ENCODE measurements around the gene TTC4.

The TTC4 gene

GRCh38 chr1:54728027-54728426 is 12.4 kb downstream of the TTC4 start:
- no peak overlapping the region for H3K4me3 ChIP-seq (ENCODE audit: low read length)
- TF ChIP-seq CTCF (conservative IDR thresholded peaks at IDR 0.05; ENCODE audit: low read length), result no peak
- DNase-seq (ENCODE audit: low read depth), result no peak

GRCh38 chr1:54736685-54737084 is 21.0 kb downstream of the TTC4 start:
- TF ChIP-seq CTCF (conservative IDR thresholded peaks at IDR 0.05; ENCODE audit: low read length), result no peak
- no peak for DNase-seq (ENCODE audit: low read depth)
- no peak overlapping the region for H3K4me3 ChIP-seq (ENCODE audit: low read length)

- no peak for TF ChIP-seq CTCF (conservative IDR thresholded peaks at IDR 0.05; ENCODE audit: low read length)
- no peak overlapping the region for H3K4me3 ChIP-seq (ENCODE audit: low read length)
- no peak for DNase-seq (ENCODE audit: low read depth)
These were observed 22.6 kb downstream of the TTC4 start for GRCh38 chr1:54738244-54738643.

GRCh38 chr1:54741531-54741930 is 25.9 kb downstream of the TTC4 start:
- DNase-seq (ENCODE audit: low read depth), result no peak
- TF ChIP-seq CTCF (conservative IDR thresholded peaks at IDR 0.05; ENCODE audit: low read length), result no peak
- H3K4me3 ChIP-seq (ENCODE audit: low read length), result no peak overlapping the region

GRCh38 chr1:54742282-54742681 is 26.6 kb downstream of the TTC4 start:
- peak; percentile 27 for DNase-seq (ENCODE audit: low read depth)
- TF ChIP-seq CTCF (conservative IDR thresholded peaks at IDR 0.05; ENCODE audit: low read length), result no peak
- no peak overlapping the region for H3K4me3 ChIP-seq (ENCODE audit: low read length)

GRCh38 chr1:54743416-54744226 is 28.0 kb downstream of the TTC4 start:
- DNase-seq (ENCODE audit: low read depth), result no peak
- no peak overlapping the region for H3K4me3 ChIP-seq (ENCODE audit: low read length)
- no peak for TF ChIP-seq CTCF (conservative IDR thresholded peaks at IDR 0.05; ENCODE audit: low read length)

GRCh38 chr1:54744696-54745095 is 29.0 kb downstream of the TTC4 start:
- no peak overlapping the region for H3K4me3 ChIP-seq (ENCODE audit: low read length)
- DNase-seq (ENCODE audit: low read depth), result no peak
- no peak for TF ChIP-seq CTCF (conservative IDR thresholded peaks at IDR 0.05; ENCODE audit: low read length)

Measured in AG10803 (cell line).